HG02571 (cell line): Measurements from ENCODE around the gene COCH.
"Not testable (repeated sequence)": the region's sequence is repeated elsewhere in the genome, so short reads cannot be mapped to it uniquely, and the experiment has no call there.

Experiments used
- ATAC-seq: cut with Tn5 transposase; IDR thresholded peaks from one replicate; pipeline ENCODE4 v1.9.1; 2021; ENCODE audit warnings: mild to moderate bottlenecking, moderate library complexity; ENCODE audit not compliant: unreplicated experiment

COCH gene

GRCh38 chr14:30921305-30921704 lies 46.9 kb downstream of the COCH start:
- ATAC-seq = no peak

GRCh38 chr14:30921788-30922187 lies 47.4 kb downstream of the COCH start:
- ATAC-seq = no peak

- no peak for ATAC-seq
Observed at GRCh38 chr14:30925254-30925653, 50.9 kb downstream of the COCH start.

- ATAC-seq = no peak
Observed at GRCh38 chr14:30928462-30928861, 54.1 kb downstream of the COCH start.

- ATAC-seq = not testable (repeated sequence)
Observed at GRCh38 chr14:30933937-30934336, 59.6 kb downstream of the COCH start.

GRCh38 chr14:30935445-30935844 lies 61.1 kb downstream of the COCH start:
- ATAC-seq = no peak

GRCh38 chr14:30938617-30939016 lies 64.3 kb downstream of the COCH start:
- ATAC-seq = no peak
